HG03342 (cell line): Measurements from ENCODE around the gene TNS1.

Source experiments
- ATAC-seq: cut with Tn5 transposase; IDR thresholded peaks from one replicate; pipeline ENCODE4 v1.9.1; 2021; ENCODE audit warnings: mild to moderate bottlenecking, moderate library complexity; ENCODE audit not compliant: unreplicated experiment

The TNS1 gene

GRCh38 chr2:217964275-217965161 lies 38.3 kb downstream of the TNS1 start:
- ATAC-seq, result no peak

- no peak for ATAC-seq
Measured at GRCh38 chr2:217960351-217960750, 42.4 kb downstream of the TNS1 start.

GRCh38 chr2:217959723-217960122 lies 43.1 kb downstream of the TNS1 start:
- no peak for ATAC-seq

- no peak for ATAC-seq
Measured at GRCh38 chr2:217958884-217959225, 43.9 kb downstream of the TNS1 start.

GRCh38 chr2:217958206-217958883 lies 44.5 kb downstream of the TNS1 start:
- ATAC-seq, result no peak

- no peak for ATAC-seq
Measured at GRCh38 chr2:217956586-217957457, 46.0 kb downstream of the TNS1 start.

- no peak for ATAC-seq
Measured at GRCh38 chr2:217955881-217956493, 46.8 kb downstream of the TNS1 start.

- no peak for ATAC-seq
Measured at GRCh38 chr2:217954971-217955740, 47.6 kb downstream of the TNS1 start.

- ATAC-seq, result no peak
Measured at GRCh38 chr2:217954469-217954868, 48.3 kb downstream of the TNS1 start.

- no peak for ATAC-seq
Measured at GRCh38 chr2:217954051-217954450, 48.7 kb downstream of the TNS1 start.

- no peak for ATAC-seq
Measured at GRCh38 chr2:217953531-217953932, 49.3 kb downstream of the TNS1 start.

- no peak for ATAC-seq
Measured at GRCh38 chr2:217953011-217953481, 49.7 kb downstream of the TNS1 start.

- no peak for ATAC-seq
Measured at GRCh38 chr2:217952409-217952808, 50.4 kb downstream of the TNS1 start.

- no peak for ATAC-seq
Measured at GRCh38 chr2:217951521-217952247, 51.1 kb downstream of the TNS1 start.

GRCh38 chr2:217951091-217951490 lies 51.7 kb downstream of the TNS1 start:
- ATAC-seq, result no peak

GRCh38 chr2:217950401-217950871 lies 52.4 kb downstream of the TNS1 start:
- no peak for ATAC-seq

- ATAC-seq, result no peak
Measured at GRCh38 chr2:217949447-217949846, 53.3 kb downstream of the TNS1 start.

GRCh38 chr2:217948897-217949296 lies 53.9 kb downstream of the TNS1 start:
- ATAC-seq, result no peak

- no peak for ATAC-seq
Measured at GRCh38 chr2:217948351-217948791, 54.4 kb downstream of the TNS1 start.
